Measurements from ENCODE around the gene SRCIN1.

The SRCIN1 gene

DNA sequence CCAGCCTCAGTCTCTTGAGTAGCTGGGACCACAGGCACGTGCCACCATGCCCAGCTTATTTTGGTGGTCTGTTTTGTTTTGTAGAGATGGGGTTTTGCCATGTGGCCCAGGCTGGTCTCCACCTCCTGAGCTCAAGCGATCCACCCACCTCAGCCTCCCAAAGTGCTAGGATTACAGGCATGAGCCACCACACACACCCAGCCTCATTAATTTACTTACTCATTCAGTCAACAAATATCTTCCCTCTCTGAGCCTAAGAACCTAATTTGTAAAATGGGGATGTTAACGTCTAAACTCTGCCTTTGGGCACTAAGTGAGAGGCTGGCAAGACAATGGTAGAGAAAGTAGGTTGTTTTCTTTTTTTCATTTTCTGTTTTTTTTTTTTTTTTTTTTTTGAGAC is 22.6 kb downstream of the SRCIN1 start:
- DNase-seq (ENCODE audit: low spot score) = no peak

DNA sequence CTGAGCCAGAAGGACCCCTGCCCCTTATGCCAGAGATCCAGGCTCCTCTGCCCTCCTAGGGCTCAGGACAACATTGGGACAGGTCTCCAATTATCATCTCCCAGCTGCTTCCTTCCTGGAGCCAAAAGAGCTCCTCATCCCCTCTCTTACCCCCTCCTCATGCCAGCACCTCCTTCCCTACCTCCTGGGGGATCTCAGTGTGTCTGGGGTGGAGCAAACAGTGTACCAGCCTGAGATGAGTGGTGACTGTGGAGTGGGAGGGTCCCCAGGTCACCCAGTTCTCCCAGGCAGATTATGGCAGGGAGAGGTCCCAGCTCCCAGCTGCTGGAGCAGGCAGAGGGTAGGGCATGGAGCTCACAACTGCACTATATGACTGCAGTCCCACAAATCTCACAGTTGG is 23.7 kb downstream of the SRCIN1 start:
- no peak for DNase-seq (ENCODE audit: low spot score)

- DNase-seq (ENCODE audit: low spot score) = no peak
Measured at GRCh38 chr17:38579934-38580333, 25.8 kb downstream of the SRCIN1 start.

GRCh38 chr17:38579083-38579480 is 26.7 kb downstream of the SRCIN1 start:
- DNase-seq (ENCODE audit: low spot score) = no peak

DNA sequence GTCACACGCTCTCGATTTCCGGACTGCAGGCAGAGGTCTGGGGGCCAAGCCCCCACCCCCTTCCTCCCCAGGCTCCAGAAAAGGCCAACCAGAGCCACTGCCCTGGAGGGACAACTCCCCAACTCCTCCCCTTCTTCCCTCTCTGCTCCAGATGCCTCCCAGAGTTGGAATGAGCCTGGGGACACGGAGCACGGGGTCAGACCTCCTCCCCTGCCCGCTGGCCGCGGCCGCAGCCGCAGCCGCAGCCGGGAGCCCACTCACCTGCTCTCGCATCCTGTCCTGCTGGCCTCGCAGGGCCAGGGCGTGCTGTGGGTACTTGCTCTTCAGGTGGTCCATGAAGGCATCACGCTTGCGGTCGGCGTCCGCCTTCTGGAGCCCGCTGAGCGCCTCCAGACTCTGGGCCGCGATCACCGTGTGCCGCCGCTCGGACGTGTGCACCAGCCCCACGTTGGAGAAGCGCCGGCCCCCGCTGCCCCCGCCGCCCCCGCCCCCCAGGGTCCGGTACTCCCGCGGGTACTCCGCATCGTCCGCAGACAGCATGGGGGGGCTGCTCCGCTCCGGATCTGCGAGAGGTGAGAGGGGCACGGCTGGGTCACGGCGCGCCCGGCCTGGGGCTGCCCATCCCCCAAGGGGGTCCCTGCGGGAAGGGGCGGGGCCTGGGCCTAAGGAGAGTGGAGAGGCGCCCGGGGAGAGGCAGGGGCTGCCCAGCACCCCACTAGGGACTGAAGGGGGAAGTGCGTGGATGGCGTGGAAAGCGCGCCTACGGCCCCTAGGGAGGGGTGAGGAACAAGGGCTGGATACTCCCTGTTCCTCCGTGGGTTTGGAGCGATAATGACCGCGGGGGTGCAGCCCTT is 27.3 kb downstream of the SRCIN1 start:
- no peak for DNase-seq (ENCODE audit: low spot score)

GRCh38 chr17:38577645-38578173 is 28.0 kb downstream of the SRCIN1 start:
- no peak for DNase-seq (ENCODE audit: low spot score)

DNA sequence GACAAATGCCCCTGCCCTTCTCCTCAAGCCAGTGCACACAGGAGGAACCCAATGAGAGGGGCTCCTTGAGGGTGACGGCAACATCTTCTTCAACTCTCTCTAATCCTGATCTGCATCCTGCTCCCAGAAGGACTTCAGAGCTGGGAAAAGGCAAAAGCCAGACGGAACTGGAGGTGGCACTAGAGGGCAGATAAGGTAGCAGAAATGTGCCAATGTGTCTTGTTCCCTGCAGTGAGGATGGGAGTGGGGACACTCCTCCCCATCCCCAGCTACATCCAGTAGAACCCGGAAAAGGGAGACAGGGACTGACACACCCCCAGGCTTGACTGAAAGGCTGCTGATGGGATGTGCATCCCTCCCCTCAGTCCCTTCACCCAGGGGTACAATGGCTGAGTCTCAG is 28.5 kb downstream of the SRCIN1 start:
- no peak for DNase-seq (ENCODE audit: low spot score)

DNA sequence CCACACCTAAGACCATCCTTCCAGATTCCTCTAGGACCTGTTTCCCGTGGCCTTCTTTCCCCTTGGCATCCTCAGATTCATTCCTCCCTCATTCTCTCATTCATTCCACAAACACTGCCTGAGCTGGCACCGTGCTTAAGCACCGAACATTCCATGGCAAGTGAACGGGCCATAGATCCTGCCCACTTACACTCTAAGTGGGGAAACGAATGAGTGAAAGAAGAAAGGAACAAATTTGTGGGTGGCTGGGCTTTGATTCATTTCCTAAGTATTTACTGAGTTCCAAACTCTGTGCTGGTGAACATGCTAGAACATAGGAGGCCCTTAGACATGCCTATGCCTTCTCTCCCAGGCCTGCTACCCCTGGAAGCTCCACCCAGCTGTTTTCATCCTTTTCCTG is 30.0 kb downstream of the SRCIN1 start:
- no peak for DNase-seq (ENCODE audit: low spot score)

- DNase-seq (ENCODE audit: low spot score) = no peak
Measured at GRCh38 chr17:38574712-38575111, 31.0 kb downstream of the SRCIN1 start.

GRCh38 chr17:38572669-38573365 is 32.9 kb downstream of the SRCIN1 start:
- DNase-seq (ENCODE audit: low spot score) = no peak

GRCh38 chr17:38571833-38572668 is 33.7 kb downstream of the SRCIN1 start:
- no peak for DNase-seq (ENCODE audit: low spot score)

- no peak for DNase-seq (ENCODE audit: low spot score)
Measured at GRCh38 chr17:38569701-38570512, 35.8 kb downstream of the SRCIN1 start.

DNA sequence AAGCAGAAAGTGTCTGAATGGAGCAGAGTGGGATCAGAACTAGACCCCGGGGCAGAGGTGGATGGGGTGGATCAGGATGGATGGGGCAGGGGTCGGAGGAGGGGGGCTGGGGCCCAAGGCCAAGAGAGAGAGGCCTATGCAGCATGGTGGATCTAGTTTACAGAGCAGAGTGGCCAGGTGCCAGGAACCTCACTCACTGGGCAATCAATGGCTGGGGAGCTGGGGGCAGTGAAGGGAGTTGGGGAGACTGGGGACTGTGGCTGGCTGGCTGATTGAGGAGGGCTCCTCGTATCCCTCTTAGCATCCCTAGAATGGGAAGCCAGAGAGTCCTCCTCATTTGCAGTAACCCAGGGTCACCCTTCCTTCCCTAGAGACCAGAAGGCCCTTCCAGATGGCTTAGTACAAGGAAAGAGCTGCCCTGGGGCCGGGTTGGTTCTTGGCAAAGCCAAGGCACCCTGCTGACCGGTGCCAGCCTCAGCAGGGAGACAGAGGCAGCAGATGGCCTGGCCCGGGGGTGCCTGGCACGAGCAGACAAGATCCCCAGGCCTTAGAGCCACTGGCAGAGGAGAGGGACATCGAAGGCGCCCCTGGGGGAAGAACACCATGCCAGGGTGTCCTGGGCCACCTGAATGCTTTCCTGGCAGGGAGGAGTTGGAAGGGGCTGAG is 36.8 kb downstream of the SRCIN1 start:
- DNase-seq (ENCODE audit: low spot score) = no peak

DNA sequence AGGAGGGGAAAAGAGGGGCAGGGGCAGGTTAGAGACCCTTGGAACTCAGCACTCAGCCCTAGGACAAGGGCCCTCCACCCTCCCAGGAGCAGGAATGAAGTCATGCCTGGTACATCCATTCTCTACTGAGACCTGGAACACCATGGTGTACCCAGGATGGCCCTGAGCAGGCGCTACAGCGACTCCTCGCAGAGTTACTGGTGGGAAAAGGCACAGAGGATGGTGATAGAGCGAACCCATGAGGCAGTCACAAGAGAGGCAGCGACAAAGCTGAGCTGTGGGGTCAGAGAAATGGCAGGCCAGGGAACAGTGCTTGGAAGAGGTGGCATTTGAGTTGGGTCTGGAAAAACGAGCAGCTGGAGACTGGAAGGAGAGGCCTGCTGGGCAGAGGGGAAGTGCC is 37.5 kb downstream of the SRCIN1 start:
- DNase-seq (ENCODE audit: low spot score) = no peak

DNA sequence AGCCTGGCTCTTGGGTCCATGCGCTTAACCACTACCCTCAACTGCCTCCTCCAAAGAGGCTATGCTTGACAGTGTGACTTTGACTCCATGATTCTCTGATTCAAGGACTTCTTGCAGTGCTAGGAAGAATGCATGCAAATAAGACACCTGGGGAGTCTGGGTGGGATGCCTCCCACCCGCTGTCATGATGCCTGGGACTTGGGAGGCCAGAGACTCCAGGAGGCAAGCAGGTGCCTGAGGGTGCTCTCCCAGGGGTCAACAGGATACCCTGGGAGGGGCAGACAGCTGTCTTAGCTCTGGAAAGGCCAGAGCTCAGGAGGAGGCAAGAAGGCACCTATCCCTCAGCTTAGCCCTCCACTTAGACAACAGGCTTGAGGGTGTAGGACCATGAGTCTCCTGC is 38.4 kb downstream of the SRCIN1 start:
- no peak for DNase-seq (ENCODE audit: low spot score)

DNA sequence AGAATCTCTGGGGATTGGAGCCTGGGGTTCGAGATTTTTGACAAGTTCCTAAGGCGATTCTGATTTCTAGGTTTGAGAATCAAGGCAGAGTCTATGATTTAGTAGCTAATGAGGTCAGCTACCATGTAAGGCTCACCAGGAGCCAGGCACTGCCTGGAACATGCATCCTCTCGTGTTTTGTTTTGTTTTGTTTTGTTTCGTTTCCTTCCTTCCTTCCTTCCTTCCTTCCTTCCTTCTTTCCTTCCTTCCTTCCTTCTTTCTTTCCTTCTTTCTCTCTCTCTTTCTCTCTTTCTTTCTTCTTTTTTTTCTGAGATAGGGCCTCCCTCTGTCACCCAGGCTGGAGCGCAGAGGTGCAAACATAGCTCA is 39.1 kb downstream of the SRCIN1 start:
- no peak for DNase-seq (ENCODE audit: low spot score)

DNA sequence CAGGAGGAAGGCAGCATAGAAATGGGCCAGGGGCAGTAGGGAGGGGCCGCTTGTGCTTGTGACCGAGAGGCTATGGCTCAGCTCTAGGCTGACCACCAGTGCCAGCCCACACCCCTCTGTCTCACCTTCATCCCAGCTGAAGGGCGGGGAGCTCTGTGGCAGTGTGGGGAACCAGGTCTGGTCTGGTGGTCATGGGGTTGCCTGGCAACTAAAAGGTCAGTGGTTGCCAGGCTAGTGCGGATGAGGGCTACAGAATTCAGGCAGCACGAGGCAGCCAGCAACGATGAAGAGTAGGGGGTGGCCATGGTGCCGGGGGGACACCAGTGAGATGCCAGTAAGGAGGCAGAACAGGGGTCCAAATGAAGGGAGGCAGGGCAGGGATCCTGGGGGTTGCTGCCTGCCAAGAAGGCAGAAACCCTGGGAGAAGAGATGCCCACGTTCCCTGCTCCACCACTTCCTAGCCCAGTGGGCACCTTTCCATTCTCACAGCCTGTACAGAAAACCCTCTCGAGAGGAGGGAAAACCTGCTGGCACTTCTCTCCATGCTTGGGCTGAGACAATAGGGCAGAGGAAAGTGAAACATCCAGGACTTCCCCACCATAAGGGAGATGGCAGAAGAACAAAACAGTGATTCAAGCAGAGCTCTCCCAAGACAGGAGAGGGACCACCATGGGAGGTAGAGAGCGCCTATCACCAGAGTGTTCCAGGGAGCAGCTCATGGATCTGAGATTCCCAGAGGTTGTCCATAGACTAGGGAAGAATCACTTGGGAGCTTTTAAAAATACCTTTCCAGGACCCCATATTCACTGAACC is 39.7 kb downstream of the SRCIN1 start:
- no peak for DNase-seq (ENCODE audit: low spot score)

GRCh38 chr17:38564869-38565268 is 40.9 kb downstream of the SRCIN1 start:
- no peak for DNase-seq (ENCODE audit: low spot score)

DNA sequence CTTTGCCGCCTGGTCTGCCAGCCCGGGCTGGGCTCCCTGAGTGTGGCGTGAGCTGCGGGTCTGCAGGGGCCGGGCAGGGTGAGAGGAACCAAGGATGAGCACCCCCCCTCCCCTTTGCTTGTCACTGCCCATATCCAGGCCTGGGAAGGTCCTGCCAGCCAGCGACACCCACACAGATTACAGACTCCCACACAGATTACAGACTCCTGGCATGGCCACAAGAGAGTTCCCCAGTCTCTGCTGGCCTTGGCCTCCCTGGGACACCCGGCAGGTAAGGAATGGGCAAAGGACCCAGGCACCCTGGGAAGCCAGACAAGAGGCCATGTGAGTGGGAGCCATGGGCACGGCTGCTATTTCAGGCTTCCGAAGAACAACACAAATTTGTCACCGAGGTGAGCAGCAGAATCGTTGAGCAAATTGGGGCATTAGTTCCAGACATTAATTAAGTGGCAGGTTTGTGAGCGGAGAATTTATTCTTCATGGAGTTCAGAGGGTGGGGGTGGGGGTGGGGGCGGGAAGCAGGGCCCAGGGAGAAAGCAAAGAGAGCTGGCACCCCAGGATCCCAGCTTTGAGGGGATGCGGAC is 41.4 kb downstream of the SRCIN1 start:
- DNase-seq (ENCODE audit: low spot score) = no peak
